Endothelial cell of umbilical vein (primary cell): ENCODE data around the gene CAMTA1. TPM values are rescaled to one million over a fixed set of nuclear protein-coding genes. Genes with fewer than 3 reads are reported as not detected.

Source experiments
- BruUV-seq: library from RNA; stranded (reverse); fragments of 400-500 nt; replicated peaks from 2 replicates; lab custom pipeline; 2021; lab: Mats Ljungman, UMichigan
- CTCF ChIA-PET: fragments of 300-600, 350-600 bp; sonication (Branson Sonifier 250); formaldehyde crosslinking; loops from one replicate; lab custom pipeline; 2021; ENCODE audit warnings: antibody characterized with exemption, inconsistent platforms; lab: Charles Lee
- POLR2A ChIA-PET: fragments of 300-600, 350-600 bp; sonication (Branson Sonifier 250); formaldehyde crosslinking; loops from one replicate; lab custom pipeline; 2021; ENCODE audit warnings: antibody characterized with exemption, inconsistent platforms; lab: Charles Lee
- DNase-seq: peaks from one replicate; pipeline ENCODE4 v3.0.0-alpha.2; 2011; ENCODE audit warnings: low read depth, low spot score
- FAIRE-seq: peaks from 2 replicates; lab custom pipeline; 2011; peaks lifted over from hg19 to GRCh38; lab: Jason Lieb, UNC
- H2AFZ ChIP-seq: 2 replicates; pipeline ENCODE4 v1.6.0; 2012; ENCODE audit warnings: low read depth, low read length, control low read depth, inconsistent platforms
- H3K27ac ChIP-seq: 2 replicates; pipeline ENCODE4 v1.5.1; 2011; ENCODE audit warnings: low read depth, mild to moderate bottlenecking, control low read depth, low read length, moderate library complexity; ENCODE audit not compliant: insufficient read depth
- H3K27me3 ChIP-seq, 2 experiments: 2 replicates each; pipeline versions ENCODE4 v1.6.0 to v1.6.1; 2011; ENCODE audit warnings: low read length in 2 of 2, mixed read lengths in 1 of 2; ENCODE audit not compliant: control insufficient read depth in 2 of 2, insufficient read depth in 2 of 2
- H3K36me3 ChIP-seq, 2 experiments: 2 replicates in 1 of 2; 3 replicates in 1 of 2; pipeline ENCODE4 v1.5.1; 2011; ENCODE audit warnings: low read length in 2 of 2, mild to moderate bottlenecking in 1 of 2, moderate library complexity in 1 of 2; ENCODE audit not compliant: control insufficient read depth in 2 of 2, insufficient read depth in 2 of 2; ENCODE audit errors: extremely low read depth in 1 of 2
- H3K4me1 ChIP-seq: 3 replicates; pipeline ENCODE4 v1.5.1; 2011; ENCODE audit warnings: mild to moderate bottlenecking, low read length; ENCODE audit not compliant: control insufficient read depth, insufficient read depth; ENCODE audit errors: extremely low read depth
- H3K4me2 ChIP-seq: 2 replicates; pipeline ENCODE4 v1.6.1; 2011; ENCODE audit warnings: low read length, control low read depth, mixed read lengths; ENCODE audit not compliant: insufficient read depth
- H3K4me3 ChIP-seq, 3 experiments: fragments of 200-600 bp in 1 of 3; sonication (generic), shearing (Covaris generic) in 1 of 3; replicated peaks in 1 of 3; 2 replicates each; pipeline ENCODE4 v1.5.1; 2011 to 2016; ENCODE audit warnings: control low read depth in 3 of 3, low read length in 3 of 3, mild to moderate bottlenecking in 2 of 3, inconsistent platforms in 1 of 3, low read depth in 1 of 3, moderate library complexity in 1 of 3; ENCODE audit not compliant: insufficient read depth in 1 of 3
- H3K79me2 ChIP-seq: 2 replicates; pipeline ENCODE4 v1.6.0; 2012; ENCODE audit warnings: low read length, inconsistent platforms; ENCODE audit not compliant: control insufficient read depth, insufficient read depth
- H3K9ac ChIP-seq: replicated peaks from 2 replicates; pipeline ENCODE3; 2011; ENCODE audit warnings: low read length, control low read depth; ENCODE audit not compliant: insufficient read depth; ENCODE audit errors: extremely low read depth
- H3K9me1 ChIP-seq: replicated peaks from 3 replicates; pipeline ENCODE4 v1.6.0; 2011; ENCODE audit warnings: mild to moderate bottlenecking, low read length; ENCODE audit not compliant: control insufficient read depth, insufficient read depth; ENCODE audit errors: extremely low read depth
- H3K9me3 ChIP-seq: replicated peaks from 2 replicates; pipeline ENCODE4 v1.5.1; 2012; ENCODE audit warnings: low read length, inconsistent platforms; ENCODE audit not compliant: control insufficient read depth, insufficient read depth
- H4K20me1 ChIP-seq: replicated peaks from 2 replicates; pipeline ENCODE3; 2011; ENCODE audit warnings: mild to moderate bottlenecking, low read length; ENCODE audit not compliant: control insufficient read depth, insufficient read depth; ENCODE audit errors: extremely low read depth
- EZH2 ChIP-seq: IDR thresholded peaks from 2 replicates; pipeline ENCODE4 v1.6.1; 2012; ENCODE audit warnings: borderline replicate concordance, low read depth, mild to moderate bottlenecking, moderate library complexity, low read length, inconsistent platforms; ENCODE audit not compliant: severe bottlenecking
- FOS ChIP-seq: IDR thresholded peaks from 2 replicates; pipeline ENCODE4 v1.6.1; 2011; ENCODE audit warnings: mild to moderate bottlenecking, low read length, moderate library complexity, borderline replicate concordance; ENCODE audit not compliant: insufficient read depth
- GATA2 ChIP-seq: IDR thresholded peaks from 2 replicates; pipeline ENCODE4 v1.7.0; 2011; ENCODE audit warnings: low read depth, mild to moderate bottlenecking, moderate library complexity, mixed read lengths, low read length; ENCODE audit not compliant: insufficient read length, insufficient read depth
- JUN ChIP-seq: IDR thresholded peaks from 2 replicates; pipeline ENCODE4 v1.6.1; 2011; ENCODE audit warnings: borderline replicate concordance, low read depth; ENCODE audit not compliant: insufficient read length, insufficient read depth
- MYC ChIP-seq: IDR thresholded peaks from one replicate; pipeline ENCODE4 v1.6.1; 2011; ENCODE audit warnings: mild to moderate bottlenecking, low read depth, low read length
- POLR2A ChIP-seq: IDR thresholded peaks from 2 replicates; pipeline ENCODE4 v1.6.1; 2012; ENCODE audit warnings: low read depth, mild to moderate bottlenecking, control low read depth, low read length
- POLR2AphosphoS5 ChIP-seq: IDR thresholded peaks from 2 replicates; pipeline ENCODE4 v1.6.1; 2012; ENCODE audit warnings: low read depth, mild to moderate bottlenecking, control low read depth, low read length, moderate library complexity; ENCODE audit not compliant: insufficient read depth
- dilution Hi-C: fragments of 300-500 bp; cut with MboI; formaldehyde crosslinking; loops from one replicate; pipeline ENCODE4 v1.15.0; 2019; ENCODE audit warnings: low sequenced_read_pairs; ENCODE audit not compliant: extremely low pct_ligation_motif_present
- intact Hi-C: fragments of 100-400 bp; cut with micrococcal nuclease; formaldehyde crosslinking; loops from one replicate; pipeline ENCODE4 v1.10.0; 2022
- polyA plus RNA-seq, 4 experiments: library from polyadenylated mRNA; depleted of rRNA in 3 of 4; stranded (reverse) in 3 of 4; unstranded in 1 of 4; fragments of >200 nt; gene quantifications; 2 replicates each; pipeline versions ENCODE4 v1.2.1 to v1.2.3, GENCODE V29; 2011 to 2012; ENCODE audit warnings: missing spikeins in 1 of 4
- total RNA-seq: library from RNA; stranded (reverse); gene quantifications from 2 replicates; pipeline ENCODE4 v1.2.3, GENCODE V29; 2021
- TF ChIP-seq, protein P1 (sequence below): IDR thresholded peaks from 2 replicates; pipeline ENCODE4 v1.6.1; 2011; ENCODE audit not compliant: insufficient read depth, insufficient read length
- TF ChIP-seq, protein P2 (sequence below), 2 donors: IDR thresholded peaks; 1 replicate in 1 of 2; 2 replicates in 1 of 2; pipeline ENCODE4 v1.5.1; 2011; ENCODE audit warnings: low read length in 2 of 2, mild to moderate bottlenecking in 2 of 2, moderate library complexity in 2 of 2, control low read depth in 1 of 2, inconsistent platforms in 1 of 2, low read depth in 1 of 2; ENCODE audit not compliant: insufficient read depth in 1 of 2; ENCODE audit errors: extremely low read depth in 1 of 2

Gene CAMTA1
- total and polyA plus RNA-seq, 2 donors (not counting 3 experiments of a cell fraction or from before 2014, with no cell fraction given): 50.8 to 92.7 TPM

DNA sequence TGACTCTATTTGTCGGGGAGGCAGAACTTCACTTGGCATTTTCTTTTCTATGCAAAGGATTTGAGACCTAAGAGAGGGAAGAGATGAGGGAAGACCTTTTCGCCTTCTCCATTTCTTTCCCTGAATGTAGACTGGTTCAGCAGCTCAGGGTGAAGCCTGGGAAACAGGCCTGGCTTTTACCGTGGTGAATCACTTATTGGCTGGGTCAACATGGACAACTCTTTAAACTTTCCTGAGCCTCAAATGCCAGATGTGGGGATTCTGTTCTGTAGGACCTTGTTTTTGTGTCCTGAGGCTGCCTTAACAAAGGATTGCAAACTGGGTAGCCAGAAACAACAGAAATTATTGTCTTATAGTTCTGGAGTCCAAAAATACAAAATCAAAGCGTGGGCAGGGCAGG lies 530.1 kb downstream of the CAMTA1 start:
- no TSS peak for BruUV-seq
- POLR2A ChIA-PET: no interaction called here
- CTCF ChIA-PET: no interaction called here
- no peaks in the 10 kb centered on the region for H4K20me1 ChIP-seq
- no peaks in the 10 kb centered on the region for H3K27me3 ChIP-seq
- no peaks in the 10 kb centered on the region for H3K36me3 ChIP-seq
- no peak overlapping the region for H2AFZ ChIP-seq
- H3K4me3 ChIP-seq: no peak overlapping the region
- no peaks in the 10 kb centered on the region for H3K9me1 ChIP-seq
- no peak overlapping the region for H3K4me2 ChIP-seq
- no peak overlapping the region for H3K9ac ChIP-seq
- intact Hi-C loops: no loop called here
- dilution Hi-C loops: no loop called here
- no peaks in the 10 kb centered on the region for H3K9me3 ChIP-seq
- H3K4me1 ChIP-seq: no peaks in the 10 kb centered on the region
- DNase-seq (no peak), FAIRE-seq (no peak)
- TF ChIP-seq POLR2A: no peak
- H3K27ac ChIP-seq: no peak overlapping the region
- no peaks in the 10 kb centered on the region for H3K79me2 ChIP-seq

DNA sequence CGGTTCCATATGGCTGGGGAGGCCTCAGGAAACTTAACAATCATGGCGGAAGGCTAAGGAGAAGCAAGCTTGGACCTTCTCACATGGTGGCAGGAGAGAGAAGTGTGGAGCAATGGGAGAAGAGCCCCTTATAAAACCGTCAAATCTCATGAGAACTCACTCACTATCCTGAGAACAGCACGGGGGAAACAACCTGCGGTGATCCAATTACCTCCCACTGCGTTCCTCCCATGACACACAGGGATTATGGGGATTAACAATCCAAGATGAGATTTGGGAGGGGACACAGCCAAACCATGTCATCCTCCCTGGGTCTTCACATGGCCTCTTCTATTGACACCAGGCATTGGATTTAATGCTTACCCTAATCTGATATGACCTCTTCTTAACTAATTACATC lies 530.7 kb downstream of the CAMTA1 start:
- Histone ChIP-seq H3K9ac (no peak overlapping the region), H3K9me3 (no peaks in the 10 kb centered on the region), H3K27ac (no peak overlapping the region), H3K4me3 (no peak overlapping the region), H3K36me3 (no peaks in the 10 kb centered on the region), H3K4me2 (no peak overlapping the region), H3K27me3 (no peaks in the 10 kb centered on the region), H3K79me2 (no peaks in the 10 kb centered on the region), H3K9me1 (no peaks in the 10 kb centered on the region), H4K20me1 (no peaks in the 10 kb centered on the region), H2AFZ (no peak overlapping the region), H3K4me1 (no peaks in the 10 kb centered on the region)
- ChIA-PET CTCF (no interaction called here), POLR2A (no interaction called here)
- dilution Hi-C loops: no loop called here
- no peak for TF ChIP-seq POLR2A
- no peak for TF ChIP-seq MYC
- no peak for TF ChIP-seq JUN
- no peak for TF ChIP-seq EZH2
- TF ChIP-seq, protein P1, sequence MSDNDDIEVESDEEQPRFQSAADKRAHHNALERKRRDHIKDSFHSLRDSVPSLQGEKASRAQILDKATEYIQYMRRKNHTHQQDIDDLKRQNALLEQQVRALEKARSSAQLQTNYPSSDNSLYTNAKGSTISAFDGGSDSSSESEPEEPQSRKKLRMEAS: no peak
- TF ChIP-seq, protein P2, sequence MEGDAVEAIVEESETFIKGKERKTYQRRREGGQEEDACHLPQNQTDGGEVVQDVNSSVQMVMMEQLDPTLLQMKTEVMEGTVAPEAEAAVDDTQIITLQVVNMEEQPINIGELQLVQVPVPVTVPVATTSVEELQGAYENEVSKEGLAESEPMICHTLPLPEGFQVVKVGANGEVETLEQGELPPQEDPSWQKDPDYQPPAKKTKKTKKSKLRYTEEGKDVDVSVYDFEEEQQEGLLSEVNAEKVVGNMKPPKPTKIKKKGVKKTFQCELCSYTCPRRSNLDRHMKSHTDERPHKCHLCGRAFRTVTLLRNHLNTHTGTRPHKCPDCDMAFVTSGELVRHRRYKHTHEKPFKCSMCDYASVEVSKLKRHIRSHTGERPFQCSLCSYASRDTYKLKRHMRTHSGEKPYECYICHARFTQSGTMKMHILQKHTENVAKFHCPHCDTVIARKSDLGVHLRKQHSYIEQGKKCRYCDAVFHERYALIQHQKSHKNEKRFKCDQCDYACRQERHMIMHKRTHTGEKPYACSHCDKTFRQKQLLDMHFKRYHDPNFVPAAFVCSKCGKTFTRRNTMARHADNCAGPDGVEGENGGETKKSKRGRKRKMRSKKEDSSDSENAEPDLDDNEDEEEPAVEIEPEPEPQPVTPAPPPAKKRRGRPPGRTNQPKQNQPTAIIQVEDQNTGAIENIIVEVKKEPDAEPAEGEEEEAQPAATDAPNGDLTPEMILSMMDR (IDR thresholded peaks at IDR 0.05; ENCODE audit: extremely low read depth in 1 of 2, insufficient read depth in 1 of 2, low read depth in 1 of 2, low read length in 2 of 2): no peak
- TF ChIP-seq FOS: no peak
- no peak for TF ChIP-seq POLR2AphosphoS5
- no peak for TF ChIP-seq GATA2
- no peak for FAIRE-seq
- intact Hi-C loops: no loop called here
- DNase-seq: no peak
- no TSS peak for BruUV-seq
